ENCODE results near the gene ENOX1.
"Not testable (repeated sequence)": the region's sequence is repeated elsewhere in the genome, so short reads cannot be mapped to it uniquely, and the experiment has no call there.

Gene ENOX1

GRCh38 chr13:43205416-43205815 is 581.4 kb downstream of the ENOX1 start:
- no peak for DNase-seq (ENCODE audit: low read depth)

GRCh38 chr13:43204591-43204990 is 582.2 kb downstream of the ENOX1 start:
- DNase-seq (ENCODE audit: low read depth), result no peak

DNA sequence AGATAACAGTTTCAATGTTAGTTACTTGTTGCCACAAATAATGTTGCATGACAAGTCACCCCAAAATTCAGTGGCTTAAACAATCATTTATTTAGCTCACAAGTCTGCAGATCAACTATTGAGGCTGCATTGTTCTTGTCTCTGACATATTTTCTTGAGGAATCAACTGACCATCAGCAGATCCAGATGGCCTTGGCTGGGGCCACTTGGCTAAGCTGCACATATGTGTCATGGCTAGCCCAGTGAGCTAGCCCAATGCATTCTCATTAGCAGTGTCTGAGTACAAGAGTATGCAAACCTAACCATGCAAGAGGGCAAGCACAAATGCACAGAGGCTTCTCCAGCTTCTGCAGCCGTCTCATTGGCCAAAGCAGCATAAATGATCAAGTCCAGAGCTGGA is 583.0 kb downstream of the ENOX1 start:
- DNase-seq (ENCODE audit: low read depth), result no peak

GRCh38 chr13:43200736-43201135 is 586.0 kb downstream of the ENOX1 start:
- no peak for DNase-seq (ENCODE audit: low read depth)

DNA sequence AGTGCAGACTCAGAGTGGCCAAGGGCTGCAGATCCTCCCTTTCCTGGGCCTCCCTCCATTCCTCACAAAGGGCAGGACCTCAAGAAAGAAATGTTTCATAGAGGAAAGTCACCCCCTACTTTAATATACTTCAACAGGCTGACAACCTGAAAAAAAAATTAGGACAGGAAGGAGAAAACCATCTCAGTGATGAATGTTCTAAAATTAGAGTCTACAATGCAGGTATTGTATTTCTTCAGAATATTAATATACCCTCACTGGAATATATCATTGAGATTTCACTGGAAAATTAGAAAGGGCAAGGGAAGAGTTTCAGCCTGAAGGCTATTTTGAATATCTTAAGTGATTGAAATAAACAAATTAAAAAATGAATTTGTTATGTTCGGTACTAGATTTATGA is 586.5 kb downstream of the ENOX1 start:
- DNase-seq (ENCODE audit: low read depth), result no peak

- DNase-seq (ENCODE audit: low read depth), result no peak
These were observed 589.9 kb downstream of the ENOX1 start for GRCh38 chr13:43196750-43197370.

DNA sequence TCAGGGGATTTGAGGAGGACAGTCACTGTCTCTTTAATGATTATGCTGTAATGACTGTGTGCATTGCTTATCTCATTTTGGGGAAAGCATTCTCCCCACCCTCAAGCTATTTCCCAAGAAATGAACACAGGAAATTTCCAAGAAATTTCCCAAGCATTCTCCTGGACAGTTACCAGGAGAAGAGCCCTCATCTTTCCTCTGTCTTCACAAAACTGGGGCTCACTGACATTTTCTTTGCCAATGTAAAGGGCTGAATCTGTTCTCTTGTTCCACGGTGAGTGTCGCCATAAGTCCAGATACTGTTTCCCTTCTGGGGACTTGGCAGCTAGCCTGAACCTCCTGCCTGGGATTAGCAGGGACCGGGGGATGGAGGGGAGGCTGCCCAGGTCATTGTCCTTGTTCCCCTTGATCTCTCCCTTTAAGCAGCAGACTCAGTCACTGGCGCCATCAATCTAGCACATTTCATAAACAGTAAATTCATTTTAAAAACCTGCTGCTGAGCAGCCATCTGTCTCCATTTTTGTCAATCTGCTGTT is 590.6 kb downstream of the ENOX1 start:
- DNase-seq (ENCODE audit: low read depth), result no peak

DNA sequence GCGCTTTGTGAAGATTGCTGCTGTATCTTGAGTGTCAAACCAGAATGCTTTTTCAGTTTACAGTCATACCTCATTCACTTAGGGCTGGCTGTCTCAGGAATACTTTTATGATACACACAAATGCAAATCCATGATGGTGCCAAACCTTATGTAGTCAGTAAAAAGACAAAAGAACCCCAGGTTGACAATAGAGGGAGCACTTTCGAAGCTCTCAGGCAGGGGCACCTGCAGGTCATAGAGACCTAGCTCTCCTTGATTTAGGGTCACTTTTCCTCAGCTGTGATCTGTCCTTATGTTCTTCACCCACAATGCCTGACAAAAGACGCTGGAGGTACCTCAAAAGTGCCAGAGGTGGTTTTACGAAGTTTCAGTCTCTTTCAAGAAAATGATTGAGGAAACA is 591.2 kb downstream of the ENOX1 start:
- no peak for DNase-seq (ENCODE audit: low read depth)

GRCh38 chr13:43195112-43195511 is 591.7 kb downstream of the ENOX1 start:
- DNase-seq (ENCODE audit: low read depth), result no peak

- DNase-seq (ENCODE audit: low read depth), result no peak
These were observed 592.9 kb downstream of the ENOX1 start for GRCh38 chr13:43193789-43194420.

GRCh38 chr13:43191546-43191945 is 595.2 kb downstream of the ENOX1 start:
- no peak for DNase-seq (ENCODE audit: low read depth)

DNA sequence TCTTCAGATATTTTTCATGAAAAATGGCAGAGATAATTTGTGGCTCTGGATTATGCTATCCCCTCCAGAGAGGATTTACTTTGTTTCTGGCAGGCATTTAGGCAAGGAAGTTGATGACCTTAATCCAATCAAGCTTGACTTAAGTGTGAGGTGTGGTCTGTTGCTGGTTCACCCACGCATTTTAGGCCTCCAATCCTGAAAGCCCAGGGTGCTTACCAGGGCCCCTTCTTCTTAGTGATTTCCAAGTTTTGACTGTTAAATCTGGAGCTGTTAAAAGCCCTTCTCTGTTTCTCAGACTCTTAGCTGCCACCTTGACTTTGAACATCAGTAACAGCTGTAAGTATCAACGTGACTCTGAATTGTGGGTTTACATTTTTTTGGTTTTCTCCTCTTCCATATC is 601.5 kb downstream of the ENOX1 start:
- DNase-seq (ENCODE audit: low read depth), result no peak

- no peak for DNase-seq (ENCODE audit: low read depth)
These were observed 605.9 kb downstream of the ENOX1 start for GRCh38 chr13:43180837-43181236.

DNA sequence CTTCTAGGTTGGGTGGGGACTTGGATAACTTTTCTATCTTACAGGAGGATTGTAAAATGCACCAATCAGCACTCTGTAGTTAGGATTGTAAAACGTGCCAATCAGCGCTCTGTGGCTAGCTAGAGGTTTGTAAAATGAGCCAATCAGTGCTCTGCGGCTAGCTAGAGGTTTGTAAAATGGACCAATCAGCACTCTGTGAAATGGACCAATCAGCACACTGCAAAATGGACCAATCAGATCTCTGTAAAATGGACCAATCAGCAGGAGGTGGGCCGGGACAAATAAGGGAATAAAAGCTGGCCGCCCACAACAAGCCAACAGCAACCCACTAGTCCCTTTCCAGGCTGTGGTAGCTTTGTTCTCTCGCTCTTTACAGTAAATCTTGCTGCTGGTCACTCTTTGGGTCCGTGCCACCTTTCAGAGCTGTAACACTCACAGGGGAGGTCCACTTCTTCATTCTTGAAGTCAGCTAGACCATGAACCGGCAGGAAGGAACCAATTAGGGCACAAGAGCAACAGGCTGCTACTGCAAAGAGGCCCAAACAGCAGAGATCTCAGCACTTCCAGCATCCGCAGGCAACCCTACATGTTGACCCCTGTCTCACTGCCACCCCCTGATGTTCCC is 606.6 kb downstream of the ENOX1 start:
- DNase-seq (ENCODE audit: low read depth), result no peak

DNA sequence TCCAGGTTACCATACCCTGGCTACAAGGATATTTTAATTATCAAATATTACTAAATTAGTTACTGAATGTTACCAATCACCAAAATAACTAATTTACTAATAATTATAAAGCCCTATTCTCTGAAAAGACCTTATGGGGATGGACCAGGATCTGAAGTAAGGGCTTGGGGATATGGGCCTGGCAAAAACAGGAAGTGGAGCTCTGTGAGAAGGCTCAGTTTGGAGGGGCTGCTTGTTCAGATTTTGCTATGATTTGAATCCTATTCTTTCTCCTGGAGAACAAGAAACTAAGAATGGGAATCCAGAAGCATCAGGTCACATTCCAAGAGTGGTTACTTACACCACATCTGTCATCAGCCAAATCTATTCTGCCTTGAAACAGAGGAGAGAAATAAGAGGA is 615.3 kb downstream of the ENOX1 start:
- no peak for DNase-seq (ENCODE audit: low read depth)

DNA sequence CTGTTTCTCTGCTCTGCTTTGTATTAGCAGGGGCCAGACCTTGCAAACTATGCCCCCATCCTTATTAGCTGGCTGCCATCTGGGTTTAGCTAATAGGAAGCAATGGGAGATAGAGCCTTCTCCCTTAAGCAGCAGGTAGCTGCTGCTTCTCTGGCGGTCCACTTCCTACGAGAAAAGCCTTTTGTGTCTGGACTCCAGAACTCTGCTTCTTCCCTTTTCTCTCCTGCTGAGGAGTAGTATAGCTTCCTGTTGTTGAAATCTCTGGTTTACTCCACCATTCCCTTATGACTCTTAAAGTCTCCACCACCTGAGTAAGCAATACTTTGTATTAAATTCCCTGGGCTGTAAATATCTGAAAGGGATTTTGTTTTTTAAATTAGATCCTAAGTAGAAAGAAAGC is 616.3 kb downstream of the ENOX1 start:
- no peak for DNase-seq (ENCODE audit: low read depth)

GRCh38 chr13:43168434-43168833 is 618.3 kb downstream of the ENOX1 start:
- DNase-seq (ENCODE audit: low read depth), result not testable (repeated sequence)

GRCh38 chr13:43167731-43168130 is 619.0 kb downstream of the ENOX1 start:
- DNase-seq (ENCODE audit: low read depth), result no peak

DNA sequence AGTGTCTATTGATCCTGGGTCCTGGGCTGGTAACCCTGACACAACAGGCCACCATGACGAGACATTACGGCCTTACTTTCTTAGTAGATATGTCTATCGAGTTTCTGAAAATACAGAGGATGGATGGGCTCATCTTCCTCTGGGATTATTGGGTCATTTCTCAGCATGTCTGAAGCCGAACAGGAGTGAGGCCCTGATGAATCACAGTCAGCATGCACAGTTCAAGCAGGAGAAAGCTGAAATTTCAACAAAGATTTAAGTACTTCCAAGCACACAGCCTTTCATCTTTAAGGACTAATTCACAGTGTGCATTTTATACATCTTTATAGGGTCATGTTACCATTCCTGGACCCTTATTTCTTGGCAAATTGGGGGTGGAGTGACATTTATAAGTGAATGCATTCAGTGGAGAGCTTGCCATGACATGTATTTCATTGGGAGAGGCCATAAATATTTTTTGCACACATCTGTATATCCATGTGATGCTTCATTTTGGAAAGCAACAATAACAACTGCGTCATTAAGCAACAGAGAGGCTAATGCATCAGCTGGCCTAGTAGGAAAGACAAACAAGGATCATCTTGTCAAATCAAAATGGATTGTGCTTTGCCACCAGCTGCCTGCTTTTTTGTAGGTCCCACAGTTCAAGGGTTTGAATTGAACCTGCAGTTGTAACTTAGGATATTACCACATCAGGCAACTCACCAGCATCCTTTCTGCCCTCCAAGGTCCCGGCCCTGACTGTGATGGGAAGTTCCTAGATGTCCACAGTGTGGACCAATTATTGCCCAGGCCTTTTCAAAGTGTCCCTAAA is 619.9 kb downstream of the ENOX1 start:
- DNase-seq (ENCODE audit: low read depth), result no peak

Data from stimulated activated CD8-positive, alpha-beta memory T cell treated with anti-CD3 and anti-CD28 coated beads, Interleukin-12 subunit alpha, Interleukin-12 subunit beta, amount 100 ng/mL, for 1 hour (primary cell).